Measurements from ENCODE around the gene ZNF775. TPM values are rescaled to one million over a fixed set of nuclear protein-coding genes. Genes with fewer than 3 reads are reported as not detected.

The ZNF775 gene
- total RNA-seq, 4 donors from 2014 or later = 0.72 to 4.4 (median 1.4) TPM

DNA sequence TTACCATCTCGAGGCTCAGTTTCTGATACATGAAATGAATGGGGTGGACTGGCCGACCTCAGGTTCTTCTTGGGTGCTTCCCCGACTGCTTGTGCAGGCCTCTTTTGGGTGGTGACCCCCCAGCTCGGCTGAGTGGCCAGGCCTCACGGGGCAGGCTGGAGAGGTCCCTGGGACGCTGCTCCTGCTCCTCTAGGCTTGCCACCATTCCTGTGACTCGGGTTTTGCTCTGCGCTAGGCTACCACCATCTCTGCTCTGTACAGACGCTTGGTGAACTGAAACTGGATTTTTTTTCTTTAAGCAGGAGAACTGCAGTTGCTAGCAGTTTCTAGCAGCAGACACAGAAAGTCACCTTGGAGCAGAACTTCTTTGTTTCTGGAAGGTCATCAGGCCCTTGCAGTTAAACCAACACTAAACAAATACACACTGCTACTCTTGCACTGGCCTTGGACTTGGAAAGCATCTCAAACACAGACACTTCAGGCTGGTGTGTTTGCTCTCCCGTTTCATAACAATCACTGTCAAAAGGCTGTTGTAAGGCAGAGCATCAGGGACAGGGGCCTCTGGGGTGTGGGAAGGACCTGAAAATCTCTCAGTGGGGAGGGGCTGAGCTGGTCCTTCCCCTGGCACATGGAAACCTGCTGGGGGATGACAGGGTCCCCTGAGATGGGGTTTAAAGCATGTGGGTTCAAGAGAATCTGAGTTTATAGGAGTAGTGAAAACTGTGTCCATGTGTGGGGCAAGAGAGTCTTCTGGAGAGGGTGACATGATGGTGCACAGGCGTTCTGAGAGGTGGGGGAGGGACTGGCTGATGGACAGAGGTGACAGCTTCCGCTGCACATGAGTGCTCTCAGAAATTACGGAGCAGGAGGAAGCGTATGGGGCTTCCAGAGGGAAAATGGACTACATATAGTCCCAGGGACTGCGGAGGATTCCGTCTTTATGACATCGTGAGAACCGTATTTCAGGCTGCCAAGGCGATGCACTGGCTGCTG, 36.3 kb downstream of the ZNF775 start:
- DNase-seq (ENCODE audit: low spot score) (no peak), ATAC-seq (ENCODE audit: low FRiP score) (no peak)
- TF ChIP-seq, protein P1, sequence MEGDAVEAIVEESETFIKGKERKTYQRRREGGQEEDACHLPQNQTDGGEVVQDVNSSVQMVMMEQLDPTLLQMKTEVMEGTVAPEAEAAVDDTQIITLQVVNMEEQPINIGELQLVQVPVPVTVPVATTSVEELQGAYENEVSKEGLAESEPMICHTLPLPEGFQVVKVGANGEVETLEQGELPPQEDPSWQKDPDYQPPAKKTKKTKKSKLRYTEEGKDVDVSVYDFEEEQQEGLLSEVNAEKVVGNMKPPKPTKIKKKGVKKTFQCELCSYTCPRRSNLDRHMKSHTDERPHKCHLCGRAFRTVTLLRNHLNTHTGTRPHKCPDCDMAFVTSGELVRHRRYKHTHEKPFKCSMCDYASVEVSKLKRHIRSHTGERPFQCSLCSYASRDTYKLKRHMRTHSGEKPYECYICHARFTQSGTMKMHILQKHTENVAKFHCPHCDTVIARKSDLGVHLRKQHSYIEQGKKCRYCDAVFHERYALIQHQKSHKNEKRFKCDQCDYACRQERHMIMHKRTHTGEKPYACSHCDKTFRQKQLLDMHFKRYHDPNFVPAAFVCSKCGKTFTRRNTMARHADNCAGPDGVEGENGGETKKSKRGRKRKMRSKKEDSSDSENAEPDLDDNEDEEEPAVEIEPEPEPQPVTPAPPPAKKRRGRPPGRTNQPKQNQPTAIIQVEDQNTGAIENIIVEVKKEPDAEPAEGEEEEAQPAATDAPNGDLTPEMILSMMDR (IDR thresholded peaks at IDR 0.05) = no peak

DNA sequence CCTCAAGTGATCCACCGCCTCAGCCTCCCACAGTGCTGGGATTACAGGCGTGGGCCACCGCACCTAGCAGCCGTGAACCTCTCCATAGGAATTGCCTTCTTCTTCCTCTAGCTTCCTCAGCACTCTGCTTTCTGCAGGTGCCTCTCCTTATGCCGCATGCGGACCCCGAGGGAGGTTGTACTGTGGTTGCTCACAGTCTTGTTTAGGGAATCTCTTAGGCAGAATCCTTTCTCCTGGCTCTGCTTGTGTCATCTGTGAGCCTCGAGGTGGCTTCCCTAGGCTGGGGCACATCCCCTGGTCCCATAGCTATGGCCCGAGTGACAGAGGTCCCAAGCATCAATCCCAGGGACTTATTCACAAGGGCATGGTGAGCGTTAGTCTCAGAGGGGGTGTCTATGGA, 38.1 kb downstream of the ZNF775 start:
- TF ChIP-seq, protein P1 (IDR thresholded peaks at IDR 0.05) = no peak
- ATAC-seq (ENCODE audit: low FRiP score) (no peak), DNase-seq (ENCODE audit: low spot score) (no peak)

DNA sequence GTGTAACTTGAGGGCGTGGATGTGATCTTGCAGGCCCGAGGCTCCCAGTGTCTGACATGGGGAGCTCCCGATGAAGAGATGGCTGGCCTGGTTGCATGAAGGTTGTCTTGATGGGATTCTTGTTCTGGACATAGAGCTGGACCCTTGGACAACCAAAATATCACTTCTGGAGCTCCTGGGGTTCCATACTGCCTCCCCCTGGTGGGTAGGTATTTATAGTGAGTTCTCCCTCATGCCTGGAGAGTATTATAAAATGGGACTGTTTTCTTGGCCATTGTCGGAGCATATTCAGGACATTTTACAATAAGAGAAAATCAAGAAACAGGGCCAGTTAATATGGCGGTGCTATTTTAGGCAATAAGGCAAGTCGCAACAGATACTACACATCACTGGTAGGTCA, 38.7 kb downstream of the ZNF775 start:
- DNase-seq (ENCODE audit: low spot score) (no peak), ATAC-seq (ENCODE audit: low FRiP score) (no peak)
- TF ChIP-seq, protein P1 (IDR thresholded peaks at IDR 0.05) = no peak

DNA sequence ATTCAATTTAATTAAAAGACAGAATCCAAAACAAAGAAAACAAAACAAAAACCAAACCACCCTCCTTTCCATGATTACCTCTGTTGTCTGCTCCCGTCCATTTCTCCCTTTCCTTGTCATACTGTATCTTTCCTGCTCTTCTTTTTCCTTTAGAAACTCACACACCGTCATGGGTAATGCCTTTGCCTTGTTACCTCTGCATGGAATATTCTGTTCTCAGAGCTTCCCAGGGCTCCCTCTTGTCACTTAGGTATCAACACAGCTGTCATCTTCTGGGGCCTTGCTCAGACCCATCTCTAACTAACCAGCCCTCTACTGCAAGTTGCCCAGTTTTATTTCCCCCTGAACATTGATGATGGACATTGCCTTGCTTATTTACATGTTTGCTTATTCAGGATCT, 41.1 kb downstream of the ZNF775 start:
- no peak for ATAC-seq (ENCODE audit: low FRiP score)

DNA sequence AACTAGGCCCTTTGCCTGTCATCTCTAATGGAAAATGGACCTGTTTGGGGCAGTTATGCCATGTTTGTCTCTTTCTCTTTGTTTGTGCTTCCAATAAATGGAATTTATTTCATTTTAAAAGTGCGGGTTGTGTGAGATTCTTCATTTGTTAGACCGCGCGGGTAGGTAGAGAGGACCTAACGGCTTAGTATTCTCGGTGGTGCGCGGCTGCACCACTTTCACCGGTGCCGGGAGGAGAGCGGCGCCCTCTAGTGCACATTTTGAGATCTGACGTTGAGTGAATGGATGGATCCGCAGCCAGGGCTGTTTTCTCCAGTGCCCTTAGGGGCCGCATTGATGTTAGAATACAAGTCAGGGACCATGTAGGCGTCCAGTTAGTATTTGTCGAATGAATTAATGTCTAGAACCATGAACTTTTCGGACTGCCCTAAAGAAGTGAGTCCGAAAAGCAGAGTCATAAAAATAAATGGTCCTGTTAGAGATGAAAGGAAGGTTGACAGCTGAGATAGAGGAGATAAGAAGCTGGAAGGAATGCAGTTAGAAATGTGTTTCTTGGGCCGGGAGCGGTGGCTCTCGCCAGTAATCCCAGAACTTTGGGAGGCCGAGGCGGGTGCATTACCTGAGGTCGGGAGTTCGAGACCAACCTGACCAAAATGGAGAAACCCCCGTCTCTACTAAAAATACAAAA, 42.0 kb downstream of the ZNF775 start:
- ATAC-seq (ENCODE audit: low FRiP score) (peak; percentile 95), DNase-seq (ENCODE audit: low spot score) (peak; percentile 90)
- TF ChIP-seq, protein P1 (IDR thresholded peaks at IDR 0.05) = peak in 1 of 3 donors; percentile 60

More for the DNA sequence above, 41.1 kb downstream of the ZNF775 start:
- TF ChIP-seq, protein P1 (IDR thresholded peaks at IDR 0.05) = no peak
- DNase-seq (ENCODE audit: low spot score) = no peak

DNA sequence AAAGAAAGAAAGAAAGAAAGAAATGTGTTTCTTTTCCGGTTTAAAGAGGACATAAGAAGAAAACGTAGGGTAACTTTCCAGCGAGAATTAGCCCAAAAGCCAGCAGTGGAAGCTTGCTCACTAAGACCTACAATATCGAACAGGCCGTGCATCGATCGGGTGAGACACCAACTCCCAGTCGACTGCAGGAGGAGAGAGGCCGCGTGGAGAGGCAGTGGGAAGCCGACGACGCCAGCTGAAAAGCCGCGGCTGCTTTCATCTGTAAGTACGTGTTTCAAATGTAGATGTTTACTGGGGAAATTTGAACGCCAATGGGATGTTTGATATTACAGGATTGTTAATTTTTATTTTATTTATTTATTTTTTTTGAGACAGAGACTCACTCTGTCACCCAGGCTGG, 42.7 kb downstream of the ZNF775 start:
- DNase-seq (ENCODE audit: low spot score) = no peak
- no peak for ATAC-seq (ENCODE audit: low FRiP score)
- TF ChIP-seq, protein P1 (IDR thresholded peaks at IDR 0.05) = no peak
